Measurements from ENCODE around the gene EHD2. TPM values are rescaled to one million over a fixed set of nuclear protein-coding genes. Genes with fewer than 3 reads are reported as not detected.

The EHD2 gene
- 104 to 181 TPM (median 172 TPM) in 5 replicates for total RNA-seq (2022; extraction: Qiagen RNA extraction)

GRCh38 chr19:47713046-47714021, at the start of gene EHD2:
Gene EHD2 (plus strand): TSS chr19:47713422. CDS start chr19:47716613, 3,191 bp downstream.

GRCh38 chr19:47745010-47745901, 32.0 kb downstream of the EHD2 start, which contains the start of gene NOP53:
Gene NOP53 (plus strand): TSS chr19:47745546. CDS start chr19:47745560, 14 bp downstream.

GRCh38 chr19:47778049-47778953, 65.1 kb downstream of the EHD2 start, which contains the start of gene SELENOW:
Gene SELENOW (plus strand): TSS chr19:47778703. CDS start chr19:47778786, 83 bp downstream.

Other genes starting within 250 kb of the EHD2 start
- gene SLC8A2, start 241.5 kb upstream of the EHD2 start, total RNA-seq (2022; extraction: Qiagen RNA extraction) = 0.24 to 0.58 TPM (median 0.37 TPM) in 5 replicates
- 15.3 to 24.0 TPM (median 19.6 TPM) in 5 replicates for gene KPTN, start 229.2 kb upstream of the EHD2 start, total RNA-seq (2022; extraction: Qiagen RNA extraction)
- 85.9 to 107 TPM (median 96.2 TPM) in 5 replicates for gene NAPA, start 198.4 kb upstream of the EHD2 start, total RNA-seq (2022; extraction: Qiagen RNA extraction)
- gene ZNF541, start 140.3 kb upstream of the EHD2 start, total RNA-seq (2022; extraction: Qiagen RNA extraction) = 0.02 to 0.05 TPM (median 0.04 TPM) in 3 of 5 replicates, not detected in the others
- gene BICRA, start 104.3 kb upstream of the EHD2 start, total RNA-seq (2022; extraction: Qiagen RNA extraction) = 9.8 to 20.5 TPM (median 17.0 TPM) in 5 replicates
- 228 to 309 TPM (median 256 TPM) in 5 replicates for gene NOP53, start 32.1 kb downstream of the EHD2 start, total RNA-seq (2022; extraction: Qiagen RNA extraction)
- gene SELENOW, start 65.3 kb downstream of the EHD2 start, total RNA-seq (2022; extraction: Qiagen RNA extraction) = 94.1 to 159 TPM (median 149 TPM) in 5 replicates
- not detected in 5 replicates for gene TPRX1, start 91.1 kb downstream of the EHD2 start, total RNA-seq (2022; extraction: Qiagen RNA extraction)
- not detected in 5 replicates for gene CRX, start 108.5 kb downstream of the EHD2 start, total RNA-seq (2022; extraction: Qiagen RNA extraction)
- gene TPRX2, start 145.8 kb downstream of the EHD2 start, total RNA-seq (2022; extraction: Qiagen RNA extraction) = not detected in 5 replicates
- gene SULT2A1, start 172.9 kb downstream of the EHD2 start, total RNA-seq (2022; extraction: Qiagen RNA extraction) = 0.03 to 0.04 TPM in 2 of 5 replicates, not detected in the others

All from A549 treated with dexamethasone at 1 μM for 4 hours (cell line).